Neuronal stem cell (in vitro differentiated cells): ENCODE results near the gene KCNIP2.

Experiments used
- DNase-seq: peaks from one replicate; pipeline ENCODE4 v3.0.0-alpha.2; 2013; ENCODE audit warnings: low spot score
- H2AFZ ChIP-seq: one replicate; pipeline ENCODE4 v1.6.1; 2013; ENCODE audit warnings: mild to moderate bottlenecking, low read length, inconsistent platforms
- H2AK5ac ChIP-seq: 2 replicates; pipeline ENCODE4 v1.6.1; 2013; ENCODE audit warnings: low read depth, mild to moderate bottlenecking, inconsistent platforms, low read length, moderate library complexity, mixed read lengths
- H2BK120ac ChIP-seq: 2 replicates; pipeline ENCODE4 v1.6.1; 2013; ENCODE audit warnings: low read depth, mild to moderate bottlenecking, inconsistent platforms, low read length, moderate library complexity, mixed read lengths
- H2BK12ac ChIP-seq: one replicate; pipeline ENCODE4 v1.6.1; 2013; ENCODE audit warnings: low read length, inconsistent platforms
- H2BK15ac ChIP-seq: 2 replicates; pipeline ENCODE4 v1.6.1; 2013; ENCODE audit warnings: mild to moderate bottlenecking, low read length, inconsistent platforms, mixed read lengths
- H2BK5ac ChIP-seq: one replicate; pipeline ENCODE4 v1.6.1; 2013; ENCODE audit warnings: inconsistent platforms, mild to moderate bottlenecking, low read length, moderate library complexity
- H3K14ac ChIP-seq: one replicate; pipeline ENCODE4 v1.6.1; 2013; ENCODE audit warnings: low read length, inconsistent platforms
- H3K18ac ChIP-seq: 2 replicates; pipeline ENCODE4 v1.6.1; 2013; ENCODE audit warnings: low read length, inconsistent platforms
- H3K23ac ChIP-seq: 2 replicates; pipeline ENCODE4 v1.6.1; 2013; ENCODE audit warnings: low read depth, mild to moderate bottlenecking, mixed read lengths, low read length, inconsistent platforms; ENCODE audit not compliant: poor library complexity
- H3K27ac ChIP-seq: replicated peaks from 3 replicates; pipeline ENCODE4 v1.5.1; 2013; ENCODE audit warnings: low read length, inconsistent platforms
- H3K27me3 ChIP-seq, 3 experiments: 2 replicates each; pipeline ENCODE4 v1.6.1; 2013; ENCODE audit warnings: low read length in 3 of 3, mild to moderate bottlenecking in 2 of 3, inconsistent platforms in 1 of 3, low read depth in 1 of 3, mixed read lengths in 1 of 3, moderate library complexity in 1 of 3; ENCODE audit not compliant: control insufficient read depth in 3 of 3, insufficient read depth in 3 of 3
- H3K36me3 ChIP-seq, 2 donors: replicated peaks in 1 of 2; 2 replicates each; pipeline ENCODE4 v1.6.1; 2013; ENCODE audit warnings: low read length in 2 of 2; ENCODE audit not compliant: control insufficient read depth in 2 of 2, insufficient read depth in 2 of 2
- H3K4ac ChIP-seq: 2 replicates; pipeline ENCODE4 v1.6.1; 2013; ENCODE audit warnings: inconsistent platforms, mild to moderate bottlenecking, low read length, moderate library complexity
- H3K4me1 ChIP-seq, 2 donors: 1 replicate in 1 of 2; 2 replicates in 1 of 2; pipeline ENCODE4 v1.6.1; 2013; ENCODE audit warnings: low read length in 2 of 2, low read depth in 1 of 2; ENCODE audit not compliant: control insufficient read depth in 2 of 2, insufficient read depth in 1 of 2
- H3K4me2 ChIP-seq: one replicate; pipeline ENCODE4 v1.6.1; 2013; ENCODE audit warnings: mild to moderate bottlenecking, low read length, inconsistent platforms; ENCODE audit not compliant: insufficient read depth, poor library complexity, severe bottlenecking
- H3K4me3 ChIP-seq, 2 donors: 2 replicates each; pipeline ENCODE4 v1.5.1; 2013; ENCODE audit warnings: low read length in 2 of 2, mild to moderate bottlenecking in 2 of 2, inconsistent platforms in 1 of 2, moderate library complexity in 1 of 2
- H3K79me1 ChIP-seq: one replicate; pipeline ENCODE4 v1.6.1; 2013; ENCODE audit warnings: low read depth, mild to moderate bottlenecking, inconsistent platforms, low read length, moderate library complexity
- H3K9ac ChIP-seq: one replicate; pipeline ENCODE4 v1.6.1; 2013; ENCODE audit warnings: mild to moderate bottlenecking, low read depth, low read length, inconsistent platforms; ENCODE audit not compliant: poor library complexity
- H3K9me3 ChIP-seq, 2 donors: replicated peaks in 1 of 2; 2 replicates each; pipeline versions ENCODE3 to v1.6.1; 2013; ENCODE audit warnings: low read length in 2 of 2, mild to moderate bottlenecking in 2 of 2, inconsistent platforms in 1 of 2, low read depth in 1 of 2, mixed read lengths in 1 of 2, moderate library complexity in 1 of 2; ENCODE audit not compliant: control insufficient read depth in 2 of 2, insufficient read depth in 1 of 2
- H4K8ac ChIP-seq: one replicate; pipeline ENCODE4 v1.6.1; 2013; ENCODE audit warnings: low read depth, mild to moderate bottlenecking, inconsistent platforms, low read length, moderate library complexity
- H4K91ac ChIP-seq: one replicate; pipeline ENCODE4 v1.6.1; 2013; ENCODE audit warnings: low read length, low read depth, mild to moderate bottlenecking, inconsistent platforms; ENCODE audit not compliant: poor library complexity
- WGBS, 2 donors: extraction: QIAGEN DNeasy Blood & Tissue Kit; methylation state at CpG; one replicate each; pipeline ENCODE4 v1.1.7; 2013; ENCODE audit warnings: missing lambda C conversion rate in 2 of 2, mixed read lengths in 1 of 2; ENCODE audit not compliant: insufficient read length in 2 of 2, insufficient replicate concordance in 1 of 2; ENCODE audit errors: extremely low coverage in 2 of 2; 5-methylcytosine and 5-hydroxymethylcytosine counted together

KCNIP2 gene

DNA sequence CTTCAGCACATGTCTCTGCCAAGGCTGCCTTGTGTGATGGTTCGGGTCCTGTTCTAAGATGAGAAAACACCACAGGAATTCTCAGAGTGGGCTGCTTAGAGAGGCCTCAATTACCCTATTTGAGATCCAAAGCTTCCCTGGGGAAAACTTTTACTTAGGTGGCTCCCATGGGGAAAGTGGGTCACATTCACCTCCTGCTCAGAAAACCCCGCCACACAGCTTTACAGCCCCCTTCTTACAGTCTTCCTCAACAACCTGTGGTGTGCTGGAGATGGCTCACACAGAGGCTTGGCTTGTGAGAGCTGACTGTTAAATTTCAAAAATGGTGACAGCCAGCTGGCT, 36.6 kb upstream of the KCNIP2 start:
- Histone ChIP-seq H3K4me2 (no peak overlapping the region), H3K27ac (no peak overlapping the region)
- no CpG with 5 or more reads among the region's 2 CpGs for WGBS, 2 donors

DNA sequence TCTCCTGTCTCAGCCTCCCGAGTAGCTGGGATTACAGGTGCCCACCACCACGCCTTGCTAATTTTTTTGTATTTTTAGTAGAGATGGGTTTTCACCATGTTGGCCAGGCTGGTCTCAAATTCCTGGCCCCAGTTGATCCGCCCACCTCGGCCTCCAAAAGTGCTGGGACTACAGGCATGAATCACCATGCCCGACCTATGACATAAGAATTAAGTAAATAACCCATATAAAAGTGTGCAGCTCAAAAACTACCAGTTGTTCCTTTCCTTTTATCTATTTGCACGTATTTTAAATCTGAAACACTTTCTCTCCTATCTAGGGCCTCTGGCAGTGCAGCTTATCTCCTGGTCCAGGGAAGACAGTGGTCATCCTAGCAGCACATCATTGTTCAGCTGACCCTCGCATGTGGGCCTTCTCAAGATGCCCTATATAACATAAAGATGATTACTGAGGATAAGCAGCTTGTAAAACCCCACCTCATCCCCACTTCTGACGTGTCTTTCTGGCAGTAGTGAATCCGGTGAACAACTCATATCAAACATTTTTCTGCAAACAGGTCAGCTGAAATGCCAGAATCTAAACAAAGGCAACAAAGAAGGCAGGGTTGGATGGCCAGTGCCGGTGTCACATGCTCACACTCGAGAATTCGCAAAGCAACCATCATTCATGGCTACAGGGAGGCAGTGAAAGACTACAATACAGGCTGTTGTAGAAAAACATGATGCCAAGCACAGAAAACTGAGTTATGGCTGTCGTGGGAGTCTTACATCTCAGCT, 36.0 kb upstream of the KCNIP2 start:
- no peak overlapping the region for H3K27ac ChIP-seq

More for the DNA sequence above, 36.6 kb upstream of the KCNIP2 start:
- Histone ChIP-seq H3K14ac (no peak overlapping the region), H2BK5ac (no peak overlapping the region), H3K4ac (no peak overlapping the region), H2AK5ac (no peak overlapping the region), H3K27me3 (no peaks in the 10 kb centered on the region), H4K8ac (no peak overlapping the region), H2BK12ac (no peak overlapping the region), H4K91ac (no peak overlapping the region), H2BK15ac (no peak overlapping the region), H3K9ac (no peak overlapping the region), H2BK120ac (no peak overlapping the region), H3K79me1 (no peaks in the 10 kb centered on the region), H3K4me1 (peaks cover 8% of the 10 kb centered on the region in 2 donors), H3K9me3 (no peaks in the 10 kb centered on the region), H3K4me3 (no peak overlapping the region), H3K23ac (no peak overlapping the region), H2AFZ (no peak overlapping the region), H3K18ac (no peak overlapping the region), H3K36me3 (no peaks in the 10 kb centered on the region)
- no peak for DNase-seq

DNA sequence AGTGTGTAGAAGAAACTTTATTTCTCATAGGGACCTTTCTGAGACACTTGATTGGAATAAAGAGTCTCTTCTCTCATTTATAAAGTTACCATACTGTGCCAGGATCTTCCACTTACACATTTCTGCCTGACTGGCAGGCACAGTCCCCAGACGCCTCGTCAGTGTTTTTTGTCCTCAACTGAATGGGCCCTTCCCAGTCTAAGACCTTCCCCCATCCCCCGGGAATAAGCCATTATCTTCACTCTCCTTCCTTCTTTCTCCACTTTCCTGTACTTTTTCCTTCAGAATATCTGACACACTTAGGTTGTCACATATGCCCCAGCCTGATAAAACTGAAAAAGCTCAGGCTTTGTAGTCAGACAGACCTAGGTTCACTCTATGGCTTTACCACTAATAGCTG, 35.3 kb upstream of the KCNIP2 start:
- no CpG with 5 or more reads among the region's 3 CpGs for WGBS, 2 donors
- Histone ChIP-seq H4K91ac (no peak overlapping the region), H3K79me1 (no peaks in the 10 kb centered on the region), H3K27me3 (no peaks in the 10 kb centered on the region), H3K18ac (no peak overlapping the region), H3K36me3 (no peaks in the 10 kb centered on the region), H3K4me3 (no peak overlapping the region), H3K9ac (no peak overlapping the region), H3K23ac (no peak overlapping the region), H2BK12ac (no peak overlapping the region), H2BK15ac (no peak overlapping the region), H2BK5ac (no peak overlapping the region), H3K27ac (no peak overlapping the region), H2AK5ac (no peak overlapping the region), H3K14ac (no peak overlapping the region), H3K4me1 (peaks cover 8 to 14% of the 10 kb centered on the region in 2 donors), H3K4me2 (no peak overlapping the region), H4K8ac (no peak overlapping the region), H3K9me3 (no peaks in the 10 kb centered on the region), H2BK120ac (no peak overlapping the region), H2AFZ (no peak overlapping the region), H3K4ac (no peak overlapping the region)
- no peak for DNase-seq

More for the DNA sequence above, 36.0 kb upstream of the KCNIP2 start:
- H3K4me1 ChIP-seq: peaks cover 8 to 12% of the 10 kb centered on the region in 2 donors
- no peak for DNase-seq
- no peaks in the 10 kb centered on the region for H3K36me3 ChIP-seq
- H2AK5ac ChIP-seq: no peak overlapping the region
- no CpG with 5 or more reads among the region's 13 CpGs for WGBS, 2 donors
- no peak overlapping the region for H2BK120ac ChIP-seq
- no peak overlapping the region for H4K8ac ChIP-seq
- no peak overlapping the region for H2BK15ac ChIP-seq
- H3K23ac ChIP-seq: no peak overlapping the region
- H3K18ac ChIP-seq: no peak overlapping the region
- no peak overlapping the region for H2BK12ac ChIP-seq
- no peak overlapping the region for H3K4me2 ChIP-seq
- H3K4ac ChIP-seq: no peak overlapping the region
- H3K9me3 ChIP-seq: no peaks in the 10 kb centered on the region
- H3K27me3 ChIP-seq: no peaks in the 10 kb centered on the region
- H3K14ac ChIP-seq: no peak overlapping the region
- H2BK5ac ChIP-seq: no peak overlapping the region
- no peak overlapping the region for H3K4me3 ChIP-seq
- no peak overlapping the region for H2AFZ ChIP-seq
- H3K79me1 ChIP-seq: no peaks in the 10 kb centered on the region
- no peak overlapping the region for H4K91ac ChIP-seq
- H3K9ac ChIP-seq: no peak overlapping the region

DNA sequence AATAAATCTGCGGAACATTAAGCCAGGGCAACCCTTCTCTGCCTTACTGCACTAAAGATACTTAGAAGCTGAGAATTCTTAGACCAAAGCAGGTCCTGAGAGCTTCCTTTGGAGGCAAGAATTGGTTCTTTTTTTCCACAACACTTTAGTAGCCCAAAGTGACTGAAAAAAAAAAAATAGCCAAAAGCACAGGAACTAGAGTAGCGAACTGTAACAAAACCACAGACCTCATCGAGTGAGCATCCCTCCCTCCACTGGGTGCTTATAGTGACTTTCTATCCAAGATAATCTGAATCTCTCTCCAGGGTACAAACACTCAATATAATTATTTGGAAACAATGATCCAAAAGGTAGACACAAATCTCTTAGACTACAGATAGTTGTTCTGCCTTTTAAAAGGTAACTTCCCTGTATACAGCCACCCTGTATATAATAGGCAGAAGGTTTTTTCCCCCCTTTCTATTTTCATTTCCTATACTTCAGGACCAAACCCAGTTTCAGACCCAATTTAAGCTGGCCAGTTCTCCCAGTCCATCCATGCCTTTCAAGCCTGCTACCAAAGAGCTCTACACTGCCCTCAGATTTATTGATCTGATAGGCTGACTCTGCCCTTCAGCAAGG, 31.6 kb upstream of the KCNIP2 start:
- no peak overlapping the region for H2BK120ac ChIP-seq
- H3K79me1 ChIP-seq: no peaks in the 10 kb centered on the region
- H3K27me3 ChIP-seq: no peaks in the 10 kb centered on the region
- H2BK15ac ChIP-seq: no peak overlapping the region
- no peak overlapping the region for H4K8ac ChIP-seq
- no peak overlapping the region for H3K18ac ChIP-seq
- no peak overlapping the region for H3K27ac ChIP-seq
- H2BK5ac ChIP-seq: no peak overlapping the region
- WGBS, 2 donors: no CpG with 5 or more reads among the region's 3 CpGs
- H3K4me2 ChIP-seq: no peak overlapping the region
- H3K14ac ChIP-seq: no peak overlapping the region
- H2BK12ac ChIP-seq: no peak overlapping the region
- DNase-seq: no peak
- no peak overlapping the region for H3K23ac ChIP-seq
- no peak overlapping the region for H3K4ac ChIP-seq
- H3K4me1 ChIP-seq: peaks cover 8 to 13% of the 10 kb centered on the region in 2 donors
- H3K9me3 ChIP-seq: no peaks in the 10 kb centered on the region
- no peak overlapping the region for H3K9ac ChIP-seq
- H2AK5ac ChIP-seq: no peak overlapping the region
- no peak overlapping the region for H2AFZ ChIP-seq
- H3K4me3 ChIP-seq: no peak overlapping the region
- H4K91ac ChIP-seq: no peak overlapping the region
- H3K36me3 ChIP-seq: no peaks in the 10 kb centered on the region
